Fibroblast of pulmonary artery (primary cell): ENCODE measurements around the gene PCK1.

Experiments
- DNase-seq: peaks from one replicate; pipeline ENCODE4 v3.0.0-alpha.2; 2010; ENCODE audit warnings: low read depth
- H3K4me3 ChIP-seq: replicated peaks from 2 replicates; pipeline ENCODE4 v1.5.1; 2011; ENCODE audit warnings: low read depth, mild to moderate bottlenecking, control low read depth, low read length, moderate library complexity
- TF ChIP-seq, protein P1 (sequence below): IDR thresholded peaks from 2 replicates; pipeline ENCODE4 v1.5.1; 2011; ENCODE audit warnings: mild to moderate bottlenecking, control low read depth, low read length, inconsistent platforms; ENCODE audit errors: missing control alignments

PCK1 gene

GRCh38 chr20:57591289-57592229 lies 30.6 kb downstream of the PCK1 start:
- TF ChIP-seq, protein P1, sequence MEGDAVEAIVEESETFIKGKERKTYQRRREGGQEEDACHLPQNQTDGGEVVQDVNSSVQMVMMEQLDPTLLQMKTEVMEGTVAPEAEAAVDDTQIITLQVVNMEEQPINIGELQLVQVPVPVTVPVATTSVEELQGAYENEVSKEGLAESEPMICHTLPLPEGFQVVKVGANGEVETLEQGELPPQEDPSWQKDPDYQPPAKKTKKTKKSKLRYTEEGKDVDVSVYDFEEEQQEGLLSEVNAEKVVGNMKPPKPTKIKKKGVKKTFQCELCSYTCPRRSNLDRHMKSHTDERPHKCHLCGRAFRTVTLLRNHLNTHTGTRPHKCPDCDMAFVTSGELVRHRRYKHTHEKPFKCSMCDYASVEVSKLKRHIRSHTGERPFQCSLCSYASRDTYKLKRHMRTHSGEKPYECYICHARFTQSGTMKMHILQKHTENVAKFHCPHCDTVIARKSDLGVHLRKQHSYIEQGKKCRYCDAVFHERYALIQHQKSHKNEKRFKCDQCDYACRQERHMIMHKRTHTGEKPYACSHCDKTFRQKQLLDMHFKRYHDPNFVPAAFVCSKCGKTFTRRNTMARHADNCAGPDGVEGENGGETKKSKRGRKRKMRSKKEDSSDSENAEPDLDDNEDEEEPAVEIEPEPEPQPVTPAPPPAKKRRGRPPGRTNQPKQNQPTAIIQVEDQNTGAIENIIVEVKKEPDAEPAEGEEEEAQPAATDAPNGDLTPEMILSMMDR = no peak
- no peak for DNase-seq
- no peak overlapping the region for H3K4me3 ChIP-seq

- DNase-seq = no peak
- TF ChIP-seq, protein P1 = no peak
- H3K4me3 ChIP-seq = no peak overlapping the region
These were observed 31.6 kb downstream of the PCK1 start for GRCh38 chr20:57592263-57593092.

- no peak for DNase-seq
- no peak overlapping the region for H3K4me3 ChIP-seq
- TF ChIP-seq, protein P1 = no peak
These were observed 32.4 kb downstream of the PCK1 start for GRCh38 chr20:57593134-57593886.

- no peak overlapping the region for H3K4me3 ChIP-seq
- TF ChIP-seq, protein P1 = peak; percentile 71
- DNase-seq = peak; percentile 38
These were observed 33.4 kb downstream of the PCK1 start for GRCh38 chr20:57594092-57594951.

DNA sequence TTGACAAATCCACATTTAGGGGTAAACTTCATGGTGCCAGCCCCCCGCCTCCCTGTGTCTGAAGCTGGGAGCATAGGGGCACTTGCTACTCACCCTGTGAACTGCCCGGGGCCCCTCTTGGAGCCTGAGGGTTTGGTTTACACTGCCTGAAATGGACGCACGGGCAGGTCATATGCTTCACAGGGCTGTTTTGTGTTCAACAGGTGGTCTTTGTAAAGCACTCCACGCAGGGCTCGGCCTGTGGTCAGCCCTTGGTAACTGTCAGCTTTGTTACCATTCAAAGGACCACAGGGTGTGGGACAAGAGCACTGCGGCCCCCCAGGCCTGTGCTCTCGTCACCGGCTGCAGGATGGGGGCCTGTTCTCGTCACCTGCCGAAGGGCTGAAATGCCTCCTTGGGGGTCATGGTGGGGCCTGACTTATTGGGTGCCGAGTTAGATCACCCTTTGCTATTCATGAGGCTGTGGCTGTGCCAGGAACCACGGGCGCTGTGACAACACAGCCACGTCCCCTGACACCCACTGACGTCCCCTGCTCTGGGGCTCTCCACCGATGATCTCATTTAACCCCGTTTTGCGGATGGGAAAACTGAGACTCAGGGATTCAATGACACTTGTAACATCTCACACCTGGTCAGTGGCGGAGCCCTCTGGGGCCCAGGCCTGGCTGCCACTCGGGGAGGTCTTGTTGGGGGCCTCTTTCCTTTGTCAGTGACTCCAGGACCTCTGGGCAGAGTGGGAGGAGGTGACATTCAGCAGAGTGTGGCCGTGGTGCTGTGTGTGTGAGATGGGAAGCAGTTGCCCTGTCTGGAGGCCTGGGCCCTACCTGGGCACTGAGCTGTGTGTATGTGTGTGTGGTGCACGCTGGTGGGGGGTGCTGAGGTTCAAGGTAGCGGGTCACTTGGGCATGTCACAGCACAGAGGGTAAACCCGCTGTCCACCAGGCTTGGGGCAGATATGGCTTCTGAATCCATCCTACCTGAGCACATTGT lies 34.4 kb downstream of the PCK1 start:
- no peak for DNase-seq
- H3K4me3 ChIP-seq = no peak overlapping the region
- TF ChIP-seq, protein P1 = no peak
